ENCODE measurements around the gene DCANP1. TPM values are rescaled to one million over a fixed set of nuclear protein-coding genes. Genes with fewer than 3 reads are reported as not detected.
A peak's percentile ranks its signal among the peaks of the same experiment; 100 is the strongest.

DCANP1 gene
- total and polyA plus RNA-seq, 10 donors = 0.23 to 2.4 (median 0.71) TPM

DNA sequence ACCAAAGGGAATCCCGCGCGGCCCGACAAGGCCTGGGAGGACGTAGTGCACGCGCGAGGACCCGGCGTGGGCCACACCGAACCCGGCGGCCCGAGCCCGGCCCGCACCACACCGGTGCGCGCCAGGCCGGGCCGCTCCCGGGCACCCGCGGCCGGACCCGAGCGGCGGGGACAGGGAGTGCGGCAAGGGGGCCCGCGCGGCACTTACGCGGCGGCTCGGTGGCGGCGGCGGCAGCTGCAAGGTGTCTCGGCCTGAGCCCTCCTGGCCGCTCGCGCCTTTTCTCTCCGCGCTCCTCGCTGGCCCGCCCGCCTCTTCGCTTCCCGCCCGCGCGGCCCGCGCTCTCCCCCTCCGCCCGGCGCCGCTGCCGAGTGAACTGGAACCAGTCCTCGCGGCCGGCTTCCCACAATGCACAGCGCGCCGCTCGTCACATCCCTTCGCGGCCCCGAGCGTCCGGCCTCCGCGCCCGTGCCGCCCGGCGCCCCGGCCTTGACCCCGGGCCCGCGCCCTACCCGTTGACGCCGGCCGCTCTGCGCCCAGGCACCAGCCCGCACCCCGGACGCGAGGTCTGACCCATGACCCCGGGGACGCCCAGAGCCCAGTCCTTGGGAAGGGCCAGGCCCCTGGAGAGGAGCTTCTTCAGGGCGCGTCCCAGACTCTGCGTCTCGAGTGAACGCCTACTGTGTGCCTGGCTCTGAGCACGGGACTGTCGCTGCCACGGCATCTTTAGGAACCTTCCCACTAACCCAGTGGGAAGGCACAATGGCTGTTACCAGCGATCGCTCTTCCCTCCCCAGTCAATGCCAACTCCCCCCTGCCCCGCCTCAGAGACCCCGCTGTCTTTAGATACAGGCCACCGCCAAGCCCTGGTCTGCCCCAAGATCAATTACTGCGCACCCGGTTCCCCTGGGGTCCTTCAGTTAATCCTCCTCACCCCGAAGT is 48.0 kb downstream of the DCANP1 start, which contains the start of gene MACROH2A1:
TSS of gene MACROH2A1 (minus strand) at position 377 of the 939 bp plus-strand sequence. CDS start 10,138 bp downstream, outside the sequence.
- Histone ChIP-seq H3K4me1 (peaks cover 24 to 56% (median 51%) of the 10 kb centered on the region in 6 donors), H3K4me3 (peak within 1 kb of the TSS; percentile 73 to 92 (median 76)), H3K27ac (peak within 1 kb of the TSS; percentile 81 to 95 (median 93)), H3K9me3 (no peaks in the 10 kb centered on the region), H3K27me3 (replicated peaks in 1 of 7) (no peaks in the 10 kb centered on the region), H3K36me3 (no peaks in the 10 kb centered on the region)
- peak; percentile 94 to 97 (median 96) for TF ChIP-seq POLR2AphosphoS5 (IDR thresholded peaks at IDR 0.05)
- peak; percentile 10 to 85 (median 80) for TF ChIP-seq POLR2A (IDR thresholded peaks at IDR 0.05)
- TF ChIP-seq, protein P1, sequence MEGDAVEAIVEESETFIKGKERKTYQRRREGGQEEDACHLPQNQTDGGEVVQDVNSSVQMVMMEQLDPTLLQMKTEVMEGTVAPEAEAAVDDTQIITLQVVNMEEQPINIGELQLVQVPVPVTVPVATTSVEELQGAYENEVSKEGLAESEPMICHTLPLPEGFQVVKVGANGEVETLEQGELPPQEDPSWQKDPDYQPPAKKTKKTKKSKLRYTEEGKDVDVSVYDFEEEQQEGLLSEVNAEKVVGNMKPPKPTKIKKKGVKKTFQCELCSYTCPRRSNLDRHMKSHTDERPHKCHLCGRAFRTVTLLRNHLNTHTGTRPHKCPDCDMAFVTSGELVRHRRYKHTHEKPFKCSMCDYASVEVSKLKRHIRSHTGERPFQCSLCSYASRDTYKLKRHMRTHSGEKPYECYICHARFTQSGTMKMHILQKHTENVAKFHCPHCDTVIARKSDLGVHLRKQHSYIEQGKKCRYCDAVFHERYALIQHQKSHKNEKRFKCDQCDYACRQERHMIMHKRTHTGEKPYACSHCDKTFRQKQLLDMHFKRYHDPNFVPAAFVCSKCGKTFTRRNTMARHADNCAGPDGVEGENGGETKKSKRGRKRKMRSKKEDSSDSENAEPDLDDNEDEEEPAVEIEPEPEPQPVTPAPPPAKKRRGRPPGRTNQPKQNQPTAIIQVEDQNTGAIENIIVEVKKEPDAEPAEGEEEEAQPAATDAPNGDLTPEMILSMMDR (IDR thresholded peaks at IDR 0.05 in 8 of 11, conservative IDR thresholded peaks at IDR 0.05 in 3 of 11) = peak in 5 of 11 experiments; percentile 12 to 15 (median 14)
- intact Hi-C loops (cut with DNase I; ENCODE audit: low total_unique reads) = no loop called here
- WGBS, 5 donors = 0 to 1% (median 1%) methylated on average over 62 to 109 of the region's 109 CpGs
- DNase-seq = peak; percentile 99

DNA sequence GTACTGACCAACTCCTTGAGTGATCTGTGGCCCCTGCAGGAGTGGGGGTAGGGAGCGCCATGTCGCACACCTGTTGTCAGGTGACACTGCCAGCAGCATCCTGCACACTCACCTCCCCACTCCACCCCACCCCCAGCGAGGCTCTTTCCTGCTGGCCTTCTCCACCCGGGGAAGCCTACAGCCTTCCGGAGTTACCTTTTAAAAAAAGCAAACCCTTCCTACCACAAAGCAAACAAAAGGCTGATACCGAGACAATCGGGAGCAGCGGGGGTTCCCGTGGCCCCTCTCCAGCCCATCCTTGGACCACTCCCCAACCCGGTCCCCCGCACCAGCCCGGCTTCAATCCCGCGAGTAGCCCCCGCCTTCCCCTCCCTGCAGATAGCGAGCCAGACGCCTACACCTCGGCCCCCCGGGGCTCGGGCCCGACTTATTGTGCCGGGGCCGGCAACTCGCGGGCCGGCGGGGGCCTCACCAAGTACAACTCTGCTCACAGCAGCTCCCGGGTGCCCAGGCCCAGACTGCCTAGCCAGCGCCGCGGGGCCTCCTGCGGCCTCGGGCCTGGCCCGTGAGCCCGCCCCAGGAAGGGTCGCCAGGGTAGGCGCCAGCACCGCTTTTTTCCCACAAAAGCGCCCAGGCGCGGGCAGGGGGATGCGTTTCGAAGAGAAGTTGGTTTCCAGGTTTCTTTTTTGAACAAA is 48.8 kb downstream of the DCANP1 start:
- peak in 1 of 3 donors; percentile 18 for TF ChIP-seq POLR2AphosphoS5 (IDR thresholded peaks at IDR 0.05)
- TF ChIP-seq POLR2A (IDR thresholded peaks at IDR 0.05) = no peak
- Histone ChIP-seq H3K27ac (peak overlapping the region; percentile 81 to 95 (median 93)), H3K36me3 (peaks cover 0 to 4% (median 0%) of the 10 kb centered on the region in 6 donors), H3K4me1 (peaks cover 25 to 64% (median 59%) of the 10 kb centered on the region in 6 donors), H3K9me3 (no peaks in the 10 kb centered on the region), H3K27me3 (replicated peaks in 1 of 7) (no peaks in the 10 kb centered on the region), H3K4me3 (peak overlapping the region; percentile 73 to 92 (median 76))
- intact Hi-C loops (cut with DNase I; ENCODE audit: low total_unique reads) = no loop called here
- DNase-seq = peak; percentile 90
- 0 to 1% (median 0%) methylated on average over 25 to 43 of the region's 43 CpGs for WGBS, 5 donors

- TF ChIP-seq POLR2AphosphoS5 (IDR thresholded peaks at IDR 0.05) (no peak), POLR2A (IDR thresholded peaks at IDR 0.05) (no peak)
- TF ChIP-seq, protein P1 (IDR thresholded peaks at IDR 0.05 in 8 of 11, conservative IDR thresholded peaks at IDR 0.05 in 3 of 11) = no peak
- Histone ChIP-seq H3K4me1 (peaks cover 27 to 76% (median 71%) of the 10 kb centered on the region in 6 donors), H3K27ac (peak overlapping the region in 7 of 8 donors; percentile 53 to 95 (median 93)), H3K27me3 (replicated peaks in 1 of 7) (no peaks in the 10 kb centered on the region), H3K36me3 (peaks cover 0 to 15% (median 0%) of the 10 kb centered on the region in 6 donors), H3K9me3 (no peaks in the 10 kb centered on the region), H3K4me3 (peak overlapping the region in 4 of 8 donors; percentile 73 to 92 (median 76))
- intact Hi-C loops (cut with DNase I; ENCODE audit: low total_unique reads) = no loop called here
- 56 to 86% (median 70%) methylated on average over 5 of the region's 5 CpGs for WGBS, 5 donors
- no peak for DNase-seq
These were observed 50.1 kb downstream of the DCANP1 start for GRCh38 chr5:135397084-135397483.

- Histone ChIP-seq H3K9me3 (no peaks in the 10 kb centered on the region), H3K4me3 (peak overlapping the region in 1 of 8 donors; percentile 75), H3K36me3 (peaks cover 0 to 20% (median 0%) of the 10 kb centered on the region in 6 donors), H3K27ac (peak overlapping the region in 6 of 8 donors; percentile 53 to 95 (median 94)), H3K4me1 (peaks cover 32 to 81% (median 76%) of the 10 kb centered on the region in 6 donors), H3K27me3 (replicated peaks in 1 of 7) (no peaks in the 10 kb centered on the region)
- TF ChIP-seq, protein P1 (IDR thresholded peaks at IDR 0.05 in 8 of 11, conservative IDR thresholded peaks at IDR 0.05 in 3 of 11) = no peak
- TF ChIP-seq POLR2A (IDR thresholded peaks at IDR 0.05) (no peak), POLR2AphosphoS5 (IDR thresholded peaks at IDR 0.05) (no peak)
- WGBS, 5 donors = 53 to 81% (median 67%) methylated on average over 4 of the region's 4 CpGs
- no peak for DNase-seq
- intact Hi-C loops (cut with DNase I; ENCODE audit: low total_unique reads) = no loop called here
These were observed 50.6 kb downstream of the DCANP1 start for GRCh38 chr5:135396459-135397055.
